ENCODE measurements around the gene SLC25A23. TPM values are rescaled to one million over a fixed set of nuclear protein-coding genes. Genes with fewer than 3 reads are reported as not detected.
"Not testable (repeated sequence)": the region's sequence is repeated elsewhere in the genome, so short reads cannot be mapped to it uniquely, and the experiment has no call there.

Gene SLC25A23
- total and polyA plus RNA-seq, 5 donors, result 59.6 to 95.5 (median 86.6) TPM

GRCh38 chr19:6412061-6412446 lies 47.5 kb downstream of the SLC25A23 start:
- 64% methylated on average over 12 of the region's 12 CpGs for WGBS
- no peak for DNase-seq
- Histone ChIP-seq H3K27ac (ENCODE audit: low read length) (no peak overlapping the region), H3K27me3 (ENCODE audit: control insufficient read depth, insufficient read depth) (no peaks in the 10 kb centered on the region), H3K4me3 (ENCODE audit: low read length) (no peak overlapping the region), H3K4me1 (ENCODE audit: control insufficient read depth, insufficient read depth, low read length) (no peaks in the 10 kb centered on the region), H3K9me3 (ENCODE audit: control insufficient read depth, low read length) (no peaks in the 10 kb centered on the region)
- ATAC-seq, result peak; percentile 2 to 22
- intact Hi-C loops (cut with DNase I), result no loop called here

DNA sequence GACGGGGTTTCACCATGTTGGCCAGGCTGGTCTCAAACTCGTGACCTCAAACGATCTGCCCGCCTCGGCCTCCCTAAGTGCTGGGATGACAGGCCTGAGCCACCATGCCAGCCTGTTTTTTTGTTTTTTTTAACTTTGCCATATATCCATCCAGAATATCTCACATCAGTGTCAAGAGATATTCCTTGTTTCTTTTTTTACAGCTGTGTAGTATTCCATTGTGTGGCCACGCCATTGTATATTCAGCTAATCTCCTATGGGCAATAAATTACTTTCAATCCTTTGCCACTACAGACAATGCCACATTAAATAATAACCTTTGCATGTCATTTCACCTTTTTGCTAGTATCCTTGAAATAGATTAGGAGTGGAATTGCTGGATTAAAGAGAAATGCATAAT lies 50.2 kb downstream of the SLC25A23 start:
- H3K9me3 ChIP-seq (ENCODE audit: control insufficient read depth, low read length), result no peaks in the 10 kb centered on the region
- WGBS, result 90% methylated on average over 6 of the region's 6 CpGs
- H3K27me3 ChIP-seq (ENCODE audit: control insufficient read depth, insufficient read depth), result no peaks in the 10 kb centered on the region
- H3K4me1 ChIP-seq (ENCODE audit: control insufficient read depth, insufficient read depth, low read length), result no peaks in the 10 kb centered on the region
- H3K4me3 ChIP-seq (ENCODE audit: low read length), result no peak overlapping the region
- DNase-seq (no peak), ATAC-seq (no peak)
- H3K27ac ChIP-seq (ENCODE audit: low read length), result no peak overlapping the region
- intact Hi-C loops (cut with DNase I), result no loop called here

- intact Hi-C loops (cut with DNase I), result no loop called here
- H3K4me1 ChIP-seq (ENCODE audit: control insufficient read depth, insufficient read depth, low read length), result no peaks in the 10 kb centered on the region
- DNase-seq (no peak), ATAC-seq (no peak)
- no peak overlapping the region for H3K27ac ChIP-seq (ENCODE audit: low read length)
- 83% methylated on average over 5 of the region's 5 CpGs for WGBS
- H3K27me3 ChIP-seq (ENCODE audit: control insufficient read depth, insufficient read depth), result no peaks in the 10 kb centered on the region
- no peaks in the 10 kb centered on the region for H3K9me3 ChIP-seq (ENCODE audit: control insufficient read depth, low read length)
- H3K4me3 ChIP-seq (ENCODE audit: low read length), result no peak overlapping the region
Measured at GRCh38 chr19:6406401-6406800, 53.2 kb downstream of the SLC25A23 start.

DNA sequence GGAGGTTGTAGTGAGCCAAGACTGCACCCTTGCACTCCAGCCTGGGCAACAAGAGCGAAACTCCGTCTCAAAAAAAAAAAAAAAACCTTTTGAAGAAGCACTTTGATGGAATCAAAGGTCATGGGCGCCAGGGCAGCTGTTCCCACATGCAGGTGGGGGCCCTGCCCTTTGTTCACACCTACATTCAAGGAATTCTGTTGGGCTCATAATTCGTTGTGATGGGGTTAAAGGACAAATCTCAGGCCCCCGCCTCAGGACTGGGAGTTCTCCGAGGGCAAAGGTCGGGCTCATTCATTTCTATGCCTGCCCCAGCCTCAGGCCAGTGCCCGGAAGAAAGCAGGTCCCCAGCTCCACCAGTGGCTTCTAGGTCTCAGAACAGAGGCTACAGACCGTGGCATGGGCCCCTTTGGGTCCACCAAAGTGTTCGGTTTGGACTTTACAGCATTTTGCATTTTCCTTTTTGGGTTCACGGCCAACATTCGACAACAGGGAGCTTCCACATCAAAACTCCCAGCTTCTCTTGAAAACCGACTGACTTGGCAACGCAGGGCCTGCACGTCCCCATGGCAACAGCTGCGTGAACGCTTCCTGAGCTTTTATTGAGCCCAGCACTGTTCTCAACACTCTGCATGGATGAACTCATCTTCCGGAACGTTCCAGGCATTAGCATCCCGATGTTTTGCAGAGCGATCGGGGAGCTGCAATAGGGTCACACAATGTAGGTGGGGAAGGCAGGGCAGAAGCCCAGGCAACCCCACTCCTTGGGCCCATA lies 56.6 kb downstream of the SLC25A23 start:
- no peaks in the 10 kb centered on the region for H3K27me3 ChIP-seq (ENCODE audit: control insufficient read depth, insufficient read depth)
- H3K4me1 ChIP-seq (ENCODE audit: control insufficient read depth, insufficient read depth, low read length), result no peaks in the 10 kb centered on the region
- peak; percentile 63 to 69 for ATAC-seq
- DNase-seq, result peak in 2 of 3 donors; percentile 76 to 81
- H3K4me3 ChIP-seq (ENCODE audit: low read length), result no peak overlapping the region
- no peaks in the 10 kb centered on the region for H3K9me3 ChIP-seq (ENCODE audit: control insufficient read depth, low read length)
- 52% methylated on average over 22 of the region's 22 CpGs for WGBS
- intact Hi-C loops (cut with DNase I), result no loop called here
- no peak overlapping the region for H3K27ac ChIP-seq (ENCODE audit: low read length)

DNA sequence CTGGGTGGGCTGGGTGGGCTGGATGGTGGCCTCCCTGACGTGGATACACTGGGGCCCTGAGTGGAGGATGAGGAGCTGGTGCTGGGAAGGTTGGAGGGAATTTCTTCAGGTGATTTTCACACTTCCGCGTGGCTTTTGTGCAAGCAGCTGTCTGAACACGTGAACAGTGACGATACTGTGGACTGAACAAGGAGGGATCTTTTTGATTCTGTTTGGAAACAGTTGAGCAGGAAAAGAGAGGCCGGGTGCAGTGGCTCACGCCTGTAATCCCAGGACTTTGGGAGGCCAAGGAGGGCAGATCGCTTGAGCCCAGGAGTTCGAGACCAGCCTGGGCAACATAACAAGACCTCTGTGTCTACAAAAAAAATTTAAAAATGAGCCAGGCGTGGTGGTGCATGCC lies 57.5 kb downstream of the SLC25A23 start:
- intact Hi-C loops (cut with DNase I), result no loop called here
- Histone ChIP-seq H3K4me3 (ENCODE audit: low read length) (no peak overlapping the region), H3K4me1 (ENCODE audit: control insufficient read depth, insufficient read depth, low read length) (no peaks in the 10 kb centered on the region), H3K27me3 (ENCODE audit: control insufficient read depth, insufficient read depth) (no peaks in the 10 kb centered on the region), H3K9me3 (ENCODE audit: control insufficient read depth, low read length) (no peaks in the 10 kb centered on the region), H3K27ac (ENCODE audit: low read length) (no peak overlapping the region)
- no peak for DNase-seq
- 91% methylated on average over 10 of the region's 10 CpGs for WGBS
- ATAC-seq, result no peak

DNA sequence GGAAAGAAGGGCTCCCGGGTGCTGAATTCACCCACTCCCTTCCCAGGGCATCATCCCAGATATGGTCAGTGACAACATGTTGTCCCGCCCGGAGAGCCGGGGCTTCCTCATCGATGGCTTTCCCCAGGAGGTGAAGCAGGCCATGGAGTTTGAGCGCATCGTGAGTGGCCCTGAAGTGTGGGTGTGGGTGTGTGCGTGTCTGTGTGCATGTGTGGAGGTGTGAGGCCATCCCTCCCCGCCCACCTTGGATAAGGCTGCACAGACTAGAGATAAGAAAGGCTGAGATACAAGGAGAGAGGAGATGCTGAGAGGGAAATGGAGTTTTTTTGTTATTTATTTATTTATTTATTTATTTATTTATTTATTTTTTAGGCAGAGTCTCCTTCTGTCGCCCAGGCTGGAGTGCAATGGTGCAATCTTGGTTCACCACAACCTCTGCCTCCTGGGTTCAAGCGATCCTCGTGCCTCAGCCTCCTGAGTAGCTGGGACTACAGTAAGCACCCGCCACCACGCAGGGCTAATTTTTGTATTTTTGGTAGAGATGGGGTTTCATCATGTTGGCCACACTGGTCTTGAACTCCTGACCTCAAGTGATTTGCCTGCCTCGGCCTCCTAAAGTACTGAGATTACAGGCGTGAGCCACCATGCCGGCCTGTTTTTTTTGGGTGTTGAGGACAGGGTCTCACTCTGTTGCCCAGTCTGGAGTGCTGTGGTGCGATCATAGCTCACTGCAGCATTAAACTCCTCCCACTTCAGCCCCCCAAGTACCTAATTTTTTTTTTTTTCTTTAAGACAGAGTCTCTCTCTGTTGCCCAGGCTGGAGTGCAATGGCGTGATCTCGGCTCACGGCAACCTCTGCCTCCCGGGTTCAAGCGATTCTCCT lies 59.3 kb downstream of the SLC25A23 start:
- intact Hi-C loops (cut with DNase I); H3K27ac ChIP-seq (ENCODE audit: low read length); H3K27me3 ChIP-seq (ENCODE audit: control insufficient read depth, insufficient read depth); ATAC-seq; H3K4me3 ChIP-seq (ENCODE audit: low read length); H3K4me1 ChIP-seq (ENCODE audit: control insufficient read depth, insufficient read depth, low read length); H3K9me3 ChIP-seq (ENCODE audit: control insufficient read depth, low read length); DNase-seq: not testable (repeated sequence)
- WGBS, result 91% methylated on average over 23 of the region's 23 CpGs

GRCh38 chr19:6396305-6396704 lies 63.3 kb downstream of the SLC25A23 start:
- 92% methylated on average over 12 of the region's 12 CpGs for WGBS
- DNase-seq (peak in 1 of 3 donors; percentile 32), ATAC-seq (no peak)
- no peaks in the 10 kb centered on the region for H3K9me3 ChIP-seq (ENCODE audit: control insufficient read depth, low read length)
- H3K27ac ChIP-seq (ENCODE audit: low read length), result no peak overlapping the region
- H3K4me3 ChIP-seq (ENCODE audit: low read length), result no peak overlapping the region
- intact Hi-C loops (cut with DNase I), result no loop called here
- H3K4me1 ChIP-seq (ENCODE audit: control insufficient read depth, insufficient read depth, low read length), result peaks cover 4% of the 10 kb centered on the region
- no peaks in the 10 kb centered on the region for H3K27me3 ChIP-seq (ENCODE audit: control insufficient read depth, insufficient read depth)

DNA sequence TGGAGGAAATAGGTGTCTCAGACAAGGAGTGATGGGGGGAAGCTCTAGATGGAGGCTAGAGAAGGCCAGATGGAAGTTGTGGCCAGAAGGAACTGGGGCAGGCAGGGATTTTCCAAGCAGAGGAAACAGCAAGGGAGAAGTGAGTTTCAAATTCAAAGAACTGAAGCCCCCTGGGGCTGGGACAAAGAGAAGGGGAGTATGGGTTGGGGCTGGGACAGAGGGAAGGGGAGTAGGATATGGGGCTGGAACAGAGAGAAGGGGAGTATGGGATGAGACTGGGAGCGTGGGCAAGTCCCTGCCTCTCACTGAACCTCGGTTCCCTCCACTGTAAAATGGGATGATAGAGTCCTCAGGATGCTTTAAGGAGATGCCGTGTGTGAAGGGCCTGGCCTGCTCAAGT lies 64.8 kb downstream of the SLC25A23 start:
- intact Hi-C loops (cut with DNase I), result no loop called here
- no peak overlapping the region for H3K27ac ChIP-seq (ENCODE audit: low read length)
- H3K27me3 ChIP-seq (ENCODE audit: control insufficient read depth, insufficient read depth), result no peaks in the 10 kb centered on the region
- 89% methylated on average over 3 of the region's 3 CpGs for WGBS
- peaks cover 4% of the 10 kb centered on the region for H3K4me1 ChIP-seq (ENCODE audit: control insufficient read depth, insufficient read depth, low read length)
- H3K9me3 ChIP-seq (ENCODE audit: control insufficient read depth, low read length), result no peaks in the 10 kb centered on the region
- ATAC-seq (no peak), DNase-seq (no peak)
- no peak overlapping the region for H3K4me3 ChIP-seq (ENCODE audit: low read length)

- ATAC-seq (no peak), DNase-seq (no peak)
- intact Hi-C loops (cut with DNase I), result no loop called here
- no peaks in the 10 kb centered on the region for H3K27me3 ChIP-seq (ENCODE audit: control insufficient read depth, insufficient read depth)
- no peaks in the 10 kb centered on the region for H3K9me3 ChIP-seq (ENCODE audit: control insufficient read depth, low read length)
- peaks cover 4% of the 10 kb centered on the region for H3K4me1 ChIP-seq (ENCODE audit: control insufficient read depth, insufficient read depth, low read length)
- peak overlapping the region; percentile 76 for H3K4me3 ChIP-seq (ENCODE audit: low read length)
- WGBS, result 28% methylated on average over 14 of the region's 14 CpGs
- H3K27ac ChIP-seq (ENCODE audit: low read length), result peak overlapping the region; percentile 61
Measured at GRCh38 chr19:6393983-6394412, 65.6 kb downstream of the SLC25A23 start.

GRCh38 chr19:6393074-6393982 lies 66.3 kb downstream of the SLC25A23 start, which contains the start of gene GTF2F1:
Gene GTF2F1 (minus strand): TSS chr19:6393164. CDS start chr19:6392995, 169 bp downstream.
- no peaks in the 10 kb centered on the region for H3K9me3 ChIP-seq (ENCODE audit: control insufficient read depth, low read length)
- peak within 1 kb of the TSS; percentile 76 for H3K4me3 ChIP-seq (ENCODE audit: low read length)
- intact Hi-C loops (cut with DNase I), result no loop called here
- peak within 1 kb of the TSS; percentile 61 for H3K27ac ChIP-seq (ENCODE audit: low read length)
- H3K27me3 ChIP-seq (ENCODE audit: control insufficient read depth, insufficient read depth), result no peaks in the 10 kb centered on the region
- WGBS, result under 1% methylated on average over 69 of the region's 69 CpGs
- DNase-seq (peak; percentile 99), ATAC-seq (peak; percentile 94 to 96)
- peaks cover 4% of the 10 kb centered on the region for H3K4me1 ChIP-seq (ENCODE audit: control insufficient read depth, insufficient read depth, low read length)

Measured in right cardiac atrium (tissue), 5 donors.